Tracheal epithelial cell (primary cell): ENCODE measurements around the gene GOLGA8F. TPM values are rescaled to one million over a fixed set of nuclear protein-coding genes. Genes with fewer than 3 reads are reported as not detected.

Experiments
- total RNA-seq: library from RNA; depleted of rRNA; stranded (reverse); fragments of >200 nt; gene quantifications from 2 replicates; pipeline ENCODE4 v1.2.1, GENCODE V29; 2014

The GOLGA8F gene
- 0.24 TPM in 1 of 2 replicates, not detected in the other for total RNA-seq

GRCh38 chr15:28378364-28378763, at the start of gene GOLGA8F:
Gene GOLGA8F, plus strand, starts transcription at chr15:28378664. Its CDS starts 98 bp downstream, at chr15:28378762.

GRCh38 chr15:28357984-28358383, 20.5 kb upstream of the GOLGA8F start, which contains the start of gene GOLGA6L24:
Gene GOLGA6L24, minus strand, starts transcription at chr15:28358084. Its CDS starts 61 bp downstream, at chr15:28358023.

Other genes starting within 250 kb of the GOLGA8F start
- 18.3 and 31.6 TPM in 2 replicates for gene HERC2, start 56.5 kb upstream of the GOLGA8F start, total RNA-seq
- gene GOLGA6L24, start 20.6 kb upstream of the GOLGA8F start, total RNA-seq: not detected in 2 replicates
- under 0.01 TPM in 1 of 2 replicates, not detected in the other for gene GOLGA8G, start 154.3 kb downstream of the GOLGA8F start, total RNA-seq
- not detected in 2 replicates for gene GOLGA6L25, start 174.9 kb downstream of the GOLGA8F start, total RNA-seq